CD4-positive, alpha-beta T cell treated with Interferon gamma for 1 hour (primary cell): Measurements from ENCODE around the gene CAMTA1.

Source experiments
- DNase-seq: peaks from one replicate; pipeline ENCODE4 v3.0.0-alpha.2; 2020

The CAMTA1 gene

GRCh38 chr1:7516341-7516740 lies 731.1 kb downstream of the CAMTA1 start:
- no peak for DNase-seq

GRCh38 chr1:7516929-7517328 lies 731.7 kb downstream of the CAMTA1 start:
- DNase-seq: no peak

DNA sequence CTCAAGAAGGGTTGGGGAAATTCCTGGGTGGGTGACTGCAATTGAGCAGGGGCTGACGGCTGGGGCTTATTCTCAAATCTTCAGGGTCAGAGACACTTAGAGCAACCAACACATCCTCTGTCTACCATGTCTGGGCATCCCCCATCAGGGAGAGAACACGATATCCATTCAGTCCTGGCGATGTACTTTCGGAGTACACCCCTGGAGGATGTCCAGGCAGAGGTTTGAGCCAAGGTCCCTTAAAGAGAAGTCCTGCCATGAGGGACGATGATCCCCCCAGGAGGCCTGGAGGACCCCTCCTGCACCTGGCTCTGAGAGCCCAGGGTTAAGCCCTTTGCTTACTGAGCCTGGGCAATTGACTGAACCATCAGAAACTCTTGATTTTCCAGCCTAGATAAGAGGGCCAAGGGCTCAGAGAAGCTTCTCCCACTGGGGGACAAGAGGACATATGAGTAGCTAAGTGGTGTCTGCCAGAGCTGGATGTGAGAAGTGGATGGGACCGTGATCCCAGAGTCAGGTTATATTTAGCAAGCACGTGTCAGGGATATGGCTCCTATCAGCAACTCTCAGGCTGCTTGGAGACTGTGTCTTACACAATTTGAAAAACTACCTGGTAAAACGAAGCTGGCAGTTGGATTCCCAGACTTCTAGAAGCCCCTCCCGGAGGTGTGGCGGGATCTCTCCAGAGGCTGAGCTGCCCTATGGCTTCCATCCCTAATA lies 732.5 kb downstream of the CAMTA1 start:
- DNase-seq: no peak

GRCh38 chr1:7518411-7518810 lies 733.2 kb downstream of the CAMTA1 start:
- DNase-seq: no peak

GRCh38 chr1:7519181-7519860 lies 734.1 kb downstream of the CAMTA1 start:
- no peak for DNase-seq

DNA sequence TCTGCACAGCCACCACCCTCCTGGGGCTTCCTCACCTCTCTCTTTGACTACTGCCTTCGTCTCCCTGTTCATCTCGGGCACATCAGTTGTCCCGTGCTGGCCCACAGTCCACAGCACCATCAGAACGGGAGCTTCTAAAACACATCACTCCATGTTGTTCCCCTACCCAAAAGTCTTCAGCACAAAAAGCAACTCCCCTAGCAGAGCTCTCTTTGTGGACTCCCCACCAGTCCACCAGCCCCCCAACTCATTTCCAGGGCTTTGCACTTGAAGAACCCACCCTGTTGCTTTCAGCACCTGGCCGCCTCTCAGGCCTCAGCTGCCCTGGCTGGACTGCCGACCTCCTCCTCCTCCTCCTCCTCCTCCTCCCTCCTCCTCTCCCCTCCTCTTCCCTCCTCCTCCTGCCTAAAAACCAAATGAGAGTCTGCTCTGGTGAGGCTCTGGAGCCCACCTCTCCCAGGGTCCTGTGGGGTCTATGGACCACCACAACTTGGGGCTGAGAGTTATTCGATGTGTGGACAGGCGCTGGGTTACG lies 734.7 kb downstream of the CAMTA1 start:
- DNase-seq: no peak

DNA sequence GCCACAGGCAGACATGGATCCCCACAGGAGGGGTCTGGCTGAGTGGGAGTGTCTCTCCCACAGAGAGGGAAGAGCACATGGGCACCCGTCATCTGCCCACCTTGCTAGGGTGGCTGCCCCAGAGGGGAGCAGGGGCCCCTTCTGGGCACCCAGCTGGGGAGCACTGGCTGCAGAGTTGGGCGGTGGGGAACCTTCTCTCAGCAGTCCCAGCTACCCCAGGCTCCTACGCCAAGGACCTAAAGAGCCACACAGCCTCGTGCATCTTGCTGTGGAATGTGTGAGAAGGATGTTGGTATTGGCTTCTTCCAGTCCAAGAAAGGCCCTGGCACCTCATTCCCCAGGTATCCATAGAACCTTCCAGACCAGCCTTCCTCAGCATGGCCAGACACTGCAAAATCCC lies 735.2 kb downstream of the CAMTA1 start:
- DNase-seq: no peak

DNA sequence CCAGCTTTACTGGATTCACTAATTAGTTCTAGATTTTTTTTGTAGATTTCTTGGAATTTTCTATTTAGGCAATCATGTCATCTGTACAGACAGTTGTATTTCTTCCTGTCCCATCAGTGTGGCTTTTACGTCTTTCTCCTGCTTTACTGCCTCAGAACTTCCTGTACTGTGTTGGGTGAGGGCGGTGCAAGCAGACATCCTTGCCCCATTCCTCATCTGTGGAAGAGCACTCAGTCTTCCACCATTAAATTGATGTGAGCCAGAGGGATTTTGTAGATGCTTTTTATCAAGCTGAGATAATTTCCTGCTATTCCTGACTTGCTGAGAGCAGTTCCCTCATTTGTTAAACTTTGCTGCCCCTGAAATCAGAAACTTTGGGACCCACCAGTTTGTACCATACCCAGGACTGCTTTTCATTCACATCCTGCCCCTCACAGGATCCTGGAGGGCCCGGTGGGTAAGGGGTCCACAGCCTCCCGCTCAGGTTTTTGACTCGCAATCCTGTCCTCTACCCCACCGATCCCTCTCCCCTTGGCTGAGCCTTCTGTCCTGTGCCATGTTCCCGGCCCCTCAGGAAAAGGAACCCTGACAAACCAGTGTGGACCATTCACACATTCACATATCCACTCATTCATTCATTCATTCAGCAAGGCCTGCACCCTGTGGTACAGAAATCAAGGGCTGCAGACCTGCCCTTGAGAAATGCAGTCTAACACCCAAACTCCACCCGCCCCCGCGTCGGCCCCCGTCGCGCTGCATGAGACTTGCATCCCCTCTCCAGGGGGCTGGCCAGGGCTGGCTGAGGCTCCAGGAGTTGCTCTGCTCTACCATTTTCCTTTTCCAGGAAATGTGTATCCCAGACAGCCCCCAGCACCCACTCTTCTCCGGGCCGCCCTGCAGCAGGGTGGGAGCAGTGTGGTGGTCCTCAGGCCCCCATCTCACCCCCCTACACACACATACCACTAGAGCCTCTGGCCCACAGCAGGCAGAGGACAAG lies 739.4 kb downstream of the CAMTA1 start:
- DNase-seq: no peak

DNA sequence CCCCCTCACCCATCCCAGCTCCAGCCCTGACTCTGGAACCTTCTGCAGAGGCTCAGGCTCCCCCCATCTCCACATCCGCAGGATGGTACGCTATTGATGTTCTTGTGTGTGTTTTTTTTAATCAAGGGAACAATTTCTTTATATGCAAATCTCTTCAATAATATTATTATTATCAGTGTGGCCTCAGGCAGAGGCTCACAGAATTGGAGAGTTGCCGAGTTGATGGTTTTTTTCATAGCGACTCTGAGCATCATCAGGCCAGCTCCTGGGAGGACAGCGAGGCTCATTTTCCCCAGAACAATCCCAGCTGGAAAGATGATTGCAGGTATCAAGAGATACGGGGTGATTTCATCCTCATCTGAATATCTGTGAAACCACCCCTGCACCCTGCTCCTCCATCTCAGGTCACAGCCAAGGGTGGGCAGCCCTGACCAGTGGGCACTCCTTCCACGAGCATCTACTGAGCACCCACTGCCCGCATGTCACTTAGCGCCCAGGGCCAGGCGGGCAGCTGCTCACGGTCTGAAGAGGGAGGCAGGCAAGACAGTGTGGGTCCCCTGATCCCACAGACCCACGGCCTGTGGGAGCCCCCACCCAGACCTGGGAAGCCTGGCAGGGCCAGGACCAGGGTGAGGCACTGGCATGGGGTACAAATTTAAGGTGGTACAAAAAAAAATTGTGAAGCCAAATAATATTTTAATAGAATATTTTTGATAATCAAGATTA lies 740.2 kb downstream of the CAMTA1 start:
- DNase-seq: no peak

- DNase-seq: no peak
Measured at GRCh38 chr1:7526196-7526866, 741.1 kb downstream of the CAMTA1 start.

DNA sequence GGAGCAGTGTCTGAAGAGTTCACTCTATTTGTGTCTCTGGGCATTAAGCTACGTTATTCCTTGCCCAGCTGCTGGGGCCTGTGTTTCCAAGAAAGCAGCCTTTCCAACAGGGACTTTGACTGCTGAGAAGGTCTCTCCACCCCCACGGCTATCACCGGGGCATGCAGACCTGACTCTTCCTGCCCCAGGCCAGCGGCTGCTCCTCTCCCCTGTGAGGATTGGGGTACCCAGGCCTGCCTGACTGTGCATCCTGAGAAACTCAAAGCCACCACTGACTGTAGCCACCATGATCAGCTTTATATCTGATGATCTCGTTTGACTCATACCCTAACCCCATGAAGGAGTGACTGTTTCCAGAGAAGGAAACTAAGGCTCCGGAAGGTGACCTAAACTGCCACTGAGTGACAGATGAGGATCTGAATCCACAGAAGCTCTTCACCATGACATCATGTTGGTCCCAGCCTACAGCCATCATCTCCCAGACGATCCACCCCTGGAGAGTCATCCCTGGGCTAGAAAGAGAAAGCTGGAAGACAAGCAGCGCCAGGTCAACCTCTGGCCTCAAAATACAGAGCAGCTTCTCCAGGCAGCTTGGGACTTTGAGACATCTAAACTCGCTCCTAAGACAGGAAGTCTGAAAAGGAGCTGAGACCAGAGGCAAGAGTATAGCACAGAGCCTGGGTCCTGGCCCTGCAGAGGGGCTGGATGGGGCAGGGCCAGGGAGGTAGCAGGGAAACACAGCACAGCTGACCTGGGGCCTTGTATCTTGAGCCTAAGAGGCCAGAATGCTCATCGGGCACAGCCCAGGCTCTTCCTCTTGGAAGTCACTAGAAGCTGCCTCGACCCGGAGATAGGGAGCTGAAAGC lies 741.8 kb downstream of the CAMTA1 start:
- DNase-seq: no peak

GRCh38 chr1:7527733-7528045 lies 742.4 kb downstream of the CAMTA1 start:
- DNase-seq: no peak

DNA sequence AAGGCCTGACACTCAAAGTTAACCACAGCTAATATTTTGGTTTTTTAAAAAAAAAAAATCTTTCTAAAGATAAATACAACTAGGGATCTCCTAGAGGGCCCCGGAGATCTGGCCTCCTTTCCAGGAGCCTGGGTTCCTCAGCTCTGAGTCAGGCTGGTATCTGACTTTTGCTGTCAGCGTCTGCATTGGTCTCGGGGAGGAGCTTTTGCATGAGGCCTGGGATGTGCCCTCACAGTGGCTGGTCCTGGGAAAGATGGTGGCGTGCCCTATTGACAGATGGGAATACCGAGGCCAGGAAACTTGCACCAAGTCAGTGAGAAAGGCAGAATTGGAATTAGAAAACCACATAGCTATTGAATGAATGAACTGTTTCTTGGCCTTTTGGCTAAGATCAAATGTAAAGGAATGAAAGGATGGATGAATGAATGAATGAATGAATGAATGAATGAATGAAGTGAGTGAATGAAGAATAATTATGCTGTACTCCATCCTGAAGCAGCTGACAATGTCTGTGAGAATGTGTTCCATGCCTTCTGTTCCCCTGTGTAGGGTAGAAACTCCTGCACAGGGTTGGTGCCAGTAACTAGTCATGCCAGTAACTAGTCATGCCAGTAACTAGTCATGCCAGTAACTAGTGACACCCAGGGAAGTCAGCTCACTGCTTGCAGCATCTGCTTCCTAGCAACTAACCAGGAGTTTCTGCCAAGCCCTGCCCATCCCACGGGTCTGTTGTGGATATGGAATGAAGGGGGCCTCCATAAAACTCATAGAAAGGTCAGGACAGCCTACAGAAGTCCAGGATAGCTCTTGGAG lies 743.3 kb downstream of the CAMTA1 start:
- no peak for DNase-seq

GRCh38 chr1:7529917-7530316 lies 744.7 kb downstream of the CAMTA1 start:
- DNase-seq: no peak

GRCh38 chr1:7531562-7532340 lies 746.5 kb downstream of the CAMTA1 start:
- DNase-seq: no peak

DNA sequence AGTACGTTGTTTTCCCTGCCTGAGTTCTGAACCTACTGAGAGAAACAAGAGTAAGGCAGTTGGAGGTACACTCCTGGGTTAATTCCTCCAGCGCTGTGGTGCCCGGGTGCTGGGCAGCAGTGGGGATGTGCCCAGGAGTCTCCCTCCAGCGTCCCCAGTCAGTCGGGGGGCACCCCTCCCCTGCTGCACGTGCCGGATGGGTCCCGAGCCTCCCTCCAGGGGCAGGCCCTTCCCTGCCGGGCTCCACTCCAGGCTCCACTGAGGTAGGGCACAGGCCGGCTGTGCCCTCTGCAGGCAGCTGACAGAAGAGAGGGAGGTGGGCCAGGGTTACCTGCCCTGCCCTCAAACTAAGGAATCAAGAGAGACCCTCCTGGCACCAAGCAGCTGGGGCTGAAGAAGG lies 747.8 kb downstream of the CAMTA1 start:
- DNase-seq: no peak

DNA sequence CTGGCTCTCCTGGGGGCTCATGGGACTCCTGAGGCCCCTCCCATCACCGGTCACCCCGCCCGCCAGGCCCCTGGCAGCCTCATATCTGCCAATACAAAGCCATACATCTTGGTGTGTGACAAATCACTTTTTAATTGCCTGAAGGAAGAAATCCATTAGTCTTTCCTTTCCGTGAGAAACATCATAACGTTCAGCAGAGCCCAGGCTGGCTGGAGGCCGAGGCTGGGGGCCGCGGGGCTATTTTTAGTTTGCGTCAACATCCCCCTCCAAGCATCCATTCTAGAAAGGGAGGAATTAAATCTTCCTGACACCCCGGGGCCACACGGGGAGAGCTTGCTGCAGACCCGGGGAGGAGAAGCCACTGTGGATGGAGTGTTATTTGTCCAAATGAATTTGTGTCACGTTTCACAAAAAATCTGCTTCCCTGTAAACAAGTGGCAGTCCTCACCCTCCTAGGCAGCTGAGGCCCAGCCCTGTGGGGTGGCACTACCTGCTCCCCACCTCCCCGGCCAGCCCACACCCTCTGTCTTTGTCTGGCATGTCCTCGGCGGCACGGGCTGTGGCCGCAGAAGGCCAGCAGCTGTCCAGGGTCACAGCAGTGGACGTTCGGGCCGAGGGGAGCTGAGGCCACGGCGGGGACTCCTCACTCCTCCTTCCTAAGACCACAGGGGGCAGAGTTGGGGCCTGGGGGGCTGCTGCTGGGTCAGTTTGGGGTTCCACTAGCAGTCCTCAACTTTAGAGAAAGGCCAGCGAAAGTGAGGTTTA lies 749.0 kb downstream of the CAMTA1 start:
- DNase-seq: no peak

GRCh38 chr1:7535016-7535415 lies 749.8 kb downstream of the CAMTA1 start:
- no peak for DNase-seq
